DOHH2 (cell line): ENCODE results near the gene ADAMTS2.

ENCODE experiments used
- H3F3A ChIP-seq: fragments of 200-600 bp; sonication (generic), shearing (Covaris generic); 2 replicates; pipeline ENCODE4 v1.6.0; 2016; ENCODE audit warnings: antibody characterized with exemption, mild to moderate bottlenecking; ENCODE audit not compliant: control insufficient read depth, insufficient read depth
- H3K27ac ChIP-seq: fragments of 200-600 bp; sonication (generic); 2 replicates; pipeline ENCODE4 v1.5.1; 2014; ENCODE audit warnings: low read depth, mild to moderate bottlenecking, low read length, moderate library complexity
- H3K27me3 ChIP-seq: fragments of 200-600 bp; sonication (generic); 2 replicates; pipeline ENCODE4 v1.6.1; 2014; ENCODE audit warnings: mild to moderate bottlenecking, low read length, mixed read lengths; ENCODE audit not compliant: control insufficient read depth
- H3K36me3 ChIP-seq: fragments of 200-600 bp; sonication (generic); 2 replicates; pipeline ENCODE4 v1.6.1; 2014; ENCODE audit warnings: mild to moderate bottlenecking, low read length, moderate library complexity, mixed read lengths; ENCODE audit not compliant: control insufficient read depth
- H3K4me1 ChIP-seq: fragments of 200-600 bp; sonication (generic); 2 replicates; pipeline ENCODE4 v1.6.1; 2014; ENCODE audit warnings: mild to moderate bottlenecking, low read length, mixed read lengths; ENCODE audit not compliant: control insufficient read depth
- H3K4me2 ChIP-seq: fragments of 200-600 bp; sonication (generic); 2 replicates; pipeline ENCODE4 v1.6.0; 2014; ENCODE audit warnings: mild to moderate bottlenecking, low read length, moderate library complexity
- H3K4me3 ChIP-seq: fragments of 200-600 bp; sonication (generic); 2 replicates; pipeline ENCODE4 v1.5.1; 2014; ENCODE audit warnings: mild to moderate bottlenecking, low read length, mixed read lengths
- H3K79me2 ChIP-seq: fragments of 200-600 bp; sonication (generic); 2 replicates; pipeline ENCODE4 v1.6.1; 2014; ENCODE audit warnings: mild to moderate bottlenecking, low read length, mixed read lengths; ENCODE audit not compliant: control insufficient read depth
- H3K9me2 ChIP-seq: fragments of 200-600 bp; sonication (generic); replicated peaks from 2 replicates; pipeline ENCODE4 v1.6.1; 2014; ENCODE audit warnings: mild to moderate bottlenecking, low read length, mixed read lengths; ENCODE audit not compliant: control insufficient read depth
- H3K9me3 ChIP-seq: fragments of 200-600 bp; sonication (generic); 2 replicates; pipeline ENCODE4 v1.6.1; 2014; ENCODE audit warnings: antibody characterized with exemption, low read length, mixed read lengths; ENCODE audit not compliant: control insufficient read depth, insufficient read depth
- H4K20me1 ChIP-seq: fragments of 200-600 bp; sonication (generic); 2 replicates; pipeline ENCODE4 v1.6.0; 2014; ENCODE audit warnings: low read depth, mild to moderate bottlenecking, antibody characterized with exemption, low read length, moderate library complexity; ENCODE audit not compliant: control insufficient read depth, insufficient read depth
- CTCF ChIP-seq: fragments of 200-600 bp; sonication (generic); IDR thresholded peaks from one replicate; pipeline ENCODE4 v1.5.1; 2014; ENCODE audit warnings: antibody characterized with exemption, mild to moderate bottlenecking, low read depth, low read length; ENCODE audit not compliant: poor library complexity, severe bottlenecking
- EZH2phosphoT487 ChIP-seq: fragments of 200-600 bp; sonication (generic); IDR thresholded peaks from 2 replicates; pipeline ENCODE4 v1.6.1; 2017; ENCODE audit warnings: borderline replicate concordance, mild to moderate bottlenecking, antibody characterized with exemption, low read length, moderate library complexity, mixed read lengths

Gene ADAMTS2

GRCh38 chr5:179221877-179222220, 123.4 kb downstream of the ADAMTS2 start:
- no peak overlapping the region for H3K4me3 ChIP-seq
- no peaks in the 10 kb centered on the region for H3K4me1 ChIP-seq
- no peak for TF ChIP-seq EZH2phosphoT487
- no peak for TF ChIP-seq CTCF
- H3F3A ChIP-seq, result no peaks in the 10 kb centered on the region
- H3K9me3 ChIP-seq, result peaks cover 2% of the 10 kb centered on the region; the same call in 1 of the 2 replicates
- no peak overlapping the region for H3K4me2 ChIP-seq
- no peaks in the 10 kb centered on the region for H3K27me3 ChIP-seq
- no peaks in the 10 kb centered on the region for H3K9me2 ChIP-seq
- H3K27ac ChIP-seq, result no peak overlapping the region
- no peaks in the 10 kb centered on the region for H4K20me1 ChIP-seq
- no peaks in the 10 kb centered on the region for H3K79me2 ChIP-seq
- no peaks in the 10 kb centered on the region for H3K36me3 ChIP-seq

- H3K36me3 ChIP-seq, result no peaks in the 10 kb centered on the region
- H3K27me3 ChIP-seq, result no peaks in the 10 kb centered on the region
- H3F3A ChIP-seq, result no peaks in the 10 kb centered on the region
- no peak overlapping the region for H3K27ac ChIP-seq
- no peak overlapping the region for H3K4me3 ChIP-seq
- H3K4me1 ChIP-seq, result no peaks in the 10 kb centered on the region
- no peaks in the 10 kb centered on the region for H4K20me1 ChIP-seq
- H3K79me2 ChIP-seq, result no peaks in the 10 kb centered on the region
- TF ChIP-seq EZH2phosphoT487, result no peak
- no peak for TF ChIP-seq CTCF
- H3K4me2 ChIP-seq, result no peak overlapping the region
- H3K9me3 ChIP-seq, result peaks cover 2% of the 10 kb centered on the region; the same call in 1 of the 2 replicates
- H3K9me2 ChIP-seq, result no peaks in the 10 kb centered on the region
Observed at GRCh38 chr5:179221196-179221876, 123.9 kb downstream of the ADAMTS2 start.

GRCh38 chr5:179220716-179221115, 124.5 kb downstream of the ADAMTS2 start:
- H4K20me1 ChIP-seq, result no peaks in the 10 kb centered on the region
- TF ChIP-seq CTCF (no peak), EZH2phosphoT487 (no peak)
- no peak overlapping the region for H3K4me3 ChIP-seq
- H3K36me3 ChIP-seq, result no peaks in the 10 kb centered on the region
- no peaks in the 10 kb centered on the region for H3F3A ChIP-seq
- H3K9me3 ChIP-seq, result peaks cover 2% of the 10 kb centered on the region; the same call in 1 of the 2 replicates
- no peaks in the 10 kb centered on the region for H3K4me1 ChIP-seq
- no peak overlapping the region for H3K27ac ChIP-seq
- H3K79me2 ChIP-seq, result no peaks in the 10 kb centered on the region
- no peaks in the 10 kb centered on the region for H3K9me2 ChIP-seq
- no peak overlapping the region for H3K4me2 ChIP-seq
- no peaks in the 10 kb centered on the region for H3K27me3 ChIP-seq
